H1 (cell line): Measurements from ENCODE around the gene EPB41L4A. TPM values are rescaled to one million over a fixed set of nuclear protein-coding genes. Genes with fewer than 3 reads are reported as not detected.

Experiments
- CTCF ChIA-PET: fragments of 300-600 bp; sonication (Branson Sonifier 250); formaldehyde crosslinking; loops from one replicate; lab custom pipeline; 2021; ENCODE audit not compliant: partially characterized antibody; lab: Charles Lee
- POLR2A ChIA-PET: fragments of 300-600 bp; sonication (Branson Sonifier 250); formaldehyde crosslinking; loops from one replicate; lab custom pipeline; 2021; ENCODE audit warnings: inconsistent platforms; ENCODE audit not compliant: partially characterized antibody; lab: Charles Lee
- DNase-seq, 2 experiments: peaks; one replicate each; pipeline versions ENCODE4 v3.0.0 to v3.0.0-alpha.2; 2010 to 2022; ENCODE audit warnings: low spot score in 2 of 2, low read depth in 1 of 2, mixed read lengths in 1 of 2
- FAIRE-seq: peaks from 2 replicates; lab custom pipeline; 2011; peaks lifted over from hg19 to GRCh38; lab: Jason Lieb, UNC
- H2AFZ ChIP-seq: 2 replicates; pipeline ENCODE4 v1.8.1; 2012; ENCODE audit warnings: low read length, inconsistent platforms
- H2AK5ac ChIP-seq: 2 replicates; pipeline ENCODE4 v1.6.1; 2013; ENCODE audit warnings: low read depth, low read length
- H2BK120ac ChIP-seq: replicated peaks from 2 replicates; pipeline ENCODE3; 2013; ENCODE audit warnings: low read depth, low read length, inconsistent platforms
- H2BK12ac ChIP-seq: 2 replicates; pipeline ENCODE4 v1.6.1; 2013; ENCODE audit warnings: low read depth, low read length
- H2BK15ac ChIP-seq: 2 replicates; pipeline ENCODE4 v1.6.1; 2013; ENCODE audit warnings: low read length
- H2BK20ac ChIP-seq: 2 replicates; pipeline ENCODE4 v1.6.1; 2013; ENCODE audit warnings: low read length
- H2BK5ac ChIP-seq: 2 replicates; pipeline ENCODE4 v1.6.1; 2013; ENCODE audit warnings: low read depth, low read length
- H3K14ac ChIP-seq: 2 replicates; pipeline ENCODE4 v1.6.1; 2013; ENCODE audit warnings: inconsistent platforms; ENCODE audit not compliant: insufficient read length
- H3K18ac ChIP-seq: 2 replicates; pipeline ENCODE4 v1.6.1; 2013; ENCODE audit warnings: low read length; ENCODE audit errors: extremely low read depth
- H3K23ac ChIP-seq: 2 replicates; pipeline ENCODE4 v1.6.1; 2013; ENCODE audit warnings: inconsistent platforms; ENCODE audit not compliant: insufficient read length
- H3K23me2 ChIP-seq: 2 replicates; pipeline ENCODE4 v1.6.1; 2013; ENCODE audit warnings: low read depth, low read length
- H3K27ac ChIP-seq: 2 replicates; pipeline ENCODE4 v1.6.1; 2011; ENCODE audit warnings: low read depth, low read length, inconsistent platforms
- H3K27me3 ChIP-seq, 4 experiments: replicated peaks in 1 of 4; 1 replicate in 1 of 4; 2 replicates in 3 of 4; pipeline versions ENCODE4 v1.6.1 to v1.8.1; 2011 to 2013; ENCODE audit warnings: low read length in 3 of 4, mild to moderate bottlenecking in 3 of 4, inconsistent platforms in 2 of 4, mixed read lengths in 2 of 4, moderate library complexity in 1 of 4; ENCODE audit not compliant: control insufficient read depth in 3 of 4, insufficient read depth in 3 of 4; ENCODE audit errors: extremely low read depth in 1 of 4
- H3K36me3 ChIP-seq, 4 experiments: 2 replicates each; pipeline versions ENCODE4 v1.6.1 to v1.8.1; 2011 to 2013; ENCODE audit warnings: mild to moderate bottlenecking in 4 of 4, low read length in 3 of 4, moderate library complexity in 2 of 4, control low read depth in 1 of 4, inconsistent platforms in 1 of 4; ENCODE audit not compliant: insufficient read depth in 4 of 4, control insufficient read depth in 2 of 4
- H3K4ac ChIP-seq: replicated peaks from 2 replicates; pipeline ENCODE3; 2013; ENCODE audit warnings: low read length, low read depth, mixed read lengths, inconsistent platforms; ENCODE audit not compliant: insufficient read length
- H3K4me1 ChIP-seq, 4 experiments: replicated peaks in 1 of 4; 1 replicate in 1 of 4; 2 replicates in 3 of 4; pipeline versions ENCODE4 v1.6.1 to v1.8.1; 2011 to 2013; ENCODE audit warnings: low read length in 3 of 4, inconsistent platforms in 2 of 4, mixed read lengths in 1 of 4; ENCODE audit not compliant: insufficient read depth in 4 of 4, control insufficient read depth in 3 of 4
- H3K4me2 ChIP-seq, 2 experiments: 2 replicates each; pipeline versions ENCODE4 v1.6.1 to v1.8.1; 2011 to 2013; ENCODE audit warnings: low read depth in 2 of 2, low read length in 2 of 2, control low read depth in 1 of 2, inconsistent platforms in 1 of 2, mild to moderate bottlenecking in 1 of 2; ENCODE audit not compliant: insufficient read depth in 1 of 2
- H3K4me3 ChIP-seq, 4 experiments: fragments of 200-600, 300-600 bp in 1 of 4; sonication (generic), shearing (Covaris generic), sonication (Bioruptor Twin) in 1 of 4; 2 replicates each; pipeline versions ENCODE4 v1.5.1 to v1.8.1; 2011 to 2016; ENCODE audit warnings: low read length in 4 of 4, low read depth in 3 of 4, control low read depth in 2 of 4, inconsistent platforms in 2 of 4, mild to moderate bottlenecking in 2 of 4, mixed read lengths in 1 of 4, moderate library complexity in 1 of 4; ENCODE audit not compliant: insufficient read depth in 2 of 4; ENCODE audit errors: extremely low read depth in 1 of 4
- H3K56ac ChIP-seq: replicated peaks from 2 replicates; pipeline ENCODE3; 2013; ENCODE audit warnings: low read depth, mild to moderate bottlenecking, mixed read lengths, low read length, inconsistent platforms; ENCODE audit not compliant: insufficient read length
- H3K79me1 ChIP-seq: 2 replicates; pipeline ENCODE4 v1.6.1; 2013; ENCODE audit warnings: low read depth, low read length, control low read depth
- H3K79me2 ChIP-seq, 2 experiments: 2 replicates each; pipeline versions ENCODE4 v1.6.1 to v1.8.1; 2012 to 2013; ENCODE audit warnings: low read length in 2 of 2, mild to moderate bottlenecking in 2 of 2, inconsistent platforms in 1 of 2; ENCODE audit not compliant: insufficient read depth in 2 of 2, control insufficient read depth in 1 of 2
- H3K9ac ChIP-seq, 4 experiments: replicated peaks in 1 of 4; 1 replicate in 1 of 4; 2 replicates in 3 of 4; pipeline versions ENCODE4 v1.6.1 to v1.8.1; 2011 to 2013; ENCODE audit warnings: low read depth in 3 of 4, low read length in 3 of 4, control low read depth in 2 of 4, mild to moderate bottlenecking in 2 of 4, moderate library complexity in 2 of 4, inconsistent platforms in 1 of 4; ENCODE audit errors: extremely low read depth in 1 of 4
- H3K9me3 ChIP-seq, 2 experiments: 2 replicates each; pipeline versions ENCODE4 v1.6.1 to v1.8.1; 2012 to 2013; ENCODE audit warnings: mild to moderate bottlenecking in 2 of 2, moderate library complexity in 2 of 2, control low read depth in 1 of 2, inconsistent platforms in 1 of 2, low read depth in 1 of 2, low read length in 1 of 2, mixed read lengths in 1 of 2; ENCODE audit not compliant: insufficient read depth in 2 of 2
- H4K20me1 ChIP-seq, 2 experiments: replicated peaks in 1 of 2; 2 replicates each; pipeline versions ENCODE3 to v1.8.1; 2011 to 2013; ENCODE audit warnings: inconsistent platforms in 2 of 2, low read length in 2 of 2, mild to moderate bottlenecking in 1 of 2; ENCODE audit not compliant: insufficient read depth in 2 of 2, control insufficient read depth in 1 of 2
- H4K5ac ChIP-seq: 2 replicates; pipeline ENCODE4 v1.6.1; 2013; ENCODE audit warnings: low read length, low read depth, mixed read lengths, inconsistent platforms; ENCODE audit not compliant: insufficient read length
- H4K8ac ChIP-seq: 2 replicates; pipeline ENCODE4 v1.8.0; 2013; ENCODE audit warnings: mild to moderate bottlenecking, moderate library complexity, low read length, inconsistent platforms; ENCODE audit not compliant: insufficient read depth; ENCODE audit errors: extremely low read depth
- H4K91ac ChIP-seq: replicated peaks from 2 replicates; pipeline ENCODE3; 2013; ENCODE audit warnings: low read length, mixed read lengths, inconsistent platforms; ENCODE audit not compliant: insufficient read length
- CREB1 ChIP-seq: IDR thresholded peaks from 2 replicates; pipeline ENCODE4 v1.6.1; 2012; ENCODE audit warnings: inconsistent platforms
- WGBS, 2 experiments: shearing (Covaris generic) in 1 of 2; methylation state at CpG; one replicate each; pipeline versions ENCODE4 v1.1.6 to v1.1.7; 2013 to 2015; ENCODE audit warnings: low lambda C conversion rate in 2 of 2, mixed read lengths in 2 of 2, inconsistent platforms in 1 of 2, low coverage in 1 of 2, missing lambda C conversion rate in 1 of 2; ENCODE audit not compliant: insufficient replicate concordance in 2 of 2, insufficient coverage in 1 of 2, insufficient read length in 1 of 2; ENCODE audit errors: extremely low coverage in 1 of 2, missing lambda C conversion rate in 1 of 2; 5-methylcytosine and 5-hydroxymethylcytosine counted together
- polyA plus RNA-seq, 7 experiments: library from polyadenylated mRNA; depleted of rRNA in 3 of 7; stranded (reverse) in 5 of 7; unstranded in 2 of 7; fragments of >200 nt in 5 of 7; fragments of 200-250 nt in 2 of 7; gene quantifications; 1 replicate in 5 of 7; 2 replicates in 1 of 7; 4 replicates in 1 of 7; pipeline versions ENCODE4 v1.2.1 to v1.2.3, GENCODE V29; 2011 to 2013; ENCODE audit warnings: missing spikeins in 2 of 7, mixed read lengths in 2 of 7
- total RNA-seq: library from RNA; stranded (reverse); fragmentation: NEBNext Ultra II Directional; extraction: Animal tissue kit (Norgen Biotek cat#: 25700); gene quantifications from 2 replicates; pipeline ENCODE4 v1.2.1, GENCODE V29; 2021

The EPB41L4A gene
- total and polyA plus RNA-seq, 2 of the 8 experiments (the other 6 are each of a cell fraction or from before 2014, with no cell fraction given) = 1.6 to 4.6 TPM

DNA sequence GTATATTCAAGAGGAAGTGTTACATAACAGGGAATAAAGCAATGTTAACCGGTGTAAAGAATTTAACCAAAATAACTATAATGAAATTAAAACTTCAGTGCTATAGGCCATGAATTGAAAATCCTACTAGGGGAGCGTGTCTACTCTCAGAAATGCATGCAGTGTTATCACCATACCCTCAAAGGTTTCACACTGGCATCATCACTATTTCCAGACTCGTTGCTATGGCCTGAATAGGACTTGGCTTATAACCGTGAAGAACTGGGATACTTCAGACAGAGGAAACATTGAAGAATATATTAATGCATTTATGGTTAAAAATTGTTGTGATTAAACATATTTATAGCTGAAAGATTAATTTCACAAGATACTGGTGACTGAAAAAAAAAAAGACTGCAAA lies 154.9 kb downstream of the EPB41L4A start:
- Histone ChIP-seq H2AFZ (no peak overlapping the region), H3K18ac (no peak overlapping the region), H2BK15ac (no peak overlapping the region), H3K23me2 (no peaks in the 10 kb centered on the region), H3K56ac (no peak overlapping the region), H3K4me1 (no peaks in the 10 kb centered on the region), H2AK5ac (no peak overlapping the region), H2BK12ac (no peak overlapping the region), H3K79me1 (no peaks in the 10 kb centered on the region), H3K23ac (no peak overlapping the region), H3K4me3 (no peak overlapping the region), H3K14ac (no peak overlapping the region), H2BK20ac (no peak overlapping the region), H4K5ac (no peak overlapping the region), H3K4me2 (no peak overlapping the region), H3K27me3 (no peaks in the 10 kb centered on the region), H2BK120ac (no peak overlapping the region), H3K9ac (no peak overlapping the region), H3K79me2 (no peaks in the 10 kb centered on the region), H3K9me3 (no peaks in the 10 kb centered on the region), H4K8ac (no peak overlapping the region), H3K4ac (no peak overlapping the region), H4K20me1 (no peaks in the 10 kb centered on the region), H2BK5ac (no peak overlapping the region), H3K36me3 (no peaks in the 10 kb centered on the region), H4K91ac (no peak overlapping the region), H3K27ac (no peak overlapping the region)
- CTCF ChIA-PET = no interaction called here
- DNase-seq (no peak), FAIRE-seq (no peak)
- no peak for TF ChIP-seq CREB1
- POLR2A ChIA-PET = no interaction called here
- WGBS, 2 experiments = 94% methylated on average over 4 of the region's 4 CpGs; no CpG with 5 or more reads in 1 of the 2 experiments
